SK-N-MC (cell line): ENCODE results near the gene ASTN2.

Experiments
- DNase-seq: peaks from one replicate; pipeline ENCODE4 v3.0.0-alpha.2; 2011; ENCODE audit warnings: low read depth, low spot score
- H3K27ac ChIP-seq: fragments of 200-600 bp; sonication (generic); 2 replicates; pipeline ENCODE4 v1.5.1; 2016; ENCODE audit warnings: mixed run types
- H3K36me3 ChIP-seq: fragments of 200-600 bp; sonication (generic); 2 replicates; pipeline ENCODE4 v1.6.1; 2017; ENCODE audit warnings: antibody characterized with exemption, low read length, mixed read lengths; ENCODE audit not compliant: insufficient read depth
- H3K4me3 ChIP-seq: fragments of 200-600 bp; sonication (generic); 2 replicates; pipeline ENCODE4 v1.5.1; 2016
- H3K9ac ChIP-seq: fragments of 200-600 bp; sonication (generic); 2 replicates; pipeline ENCODE4 v1.8.0; 2017; ENCODE audit warnings: mixed run types, mixed read lengths; ENCODE audit not compliant: insufficient read length
- H3K9me3 ChIP-seq: fragments of 200-600 bp; sonication (generic); 2 replicates; pipeline ENCODE4 v1.6.1; 2017; ENCODE audit warnings: low read depth, mild to moderate bottlenecking, antibody characterized with exemption, low read length, moderate library complexity, mixed read lengths
- EZH2 ChIP-seq: fragments of 200-600 bp; sonication (generic); IDR thresholded peaks from one replicate; pipeline ENCODE4 v1.6.1; 2017; ENCODE audit warnings: antibody characterized with exemption
- FOXP2 ChIP-seq: optimal IDR thresholded peaks from 2 replicates; pipeline ENCODE3; 2011; ENCODE audit warnings: mild to moderate bottlenecking, moderate library complexity; ENCODE audit not compliant: insufficient read depth; ENCODE audit errors: extremely low read length, control extremely low read depth
- POLR2AphosphoS5 ChIP-seq: IDR thresholded peaks from 2 replicates; pipeline ENCODE4 v1.6.1; 2012; ENCODE audit warnings: mild to moderate bottlenecking, low read depth, low read length, borderline replicate concordance

Gene ASTN2

GRCh38 chr9:116617389-116617788 lies 797.5 kb downstream of the ASTN2 start:
- Histone ChIP-seq H3K27ac (no peak overlapping the region), H3K36me3 (no peaks in the 10 kb centered on the region), H3K4me3 (no peak overlapping the region), H3K9ac (no peak overlapping the region), H3K9me3 (no peaks in the 10 kb centered on the region)
- no peak for TF ChIP-seq EZH2
- TF ChIP-seq FOXP2 = no peak
- TF ChIP-seq POLR2AphosphoS5 = no peak
- DNase-seq = no peak

- TF ChIP-seq POLR2AphosphoS5 (no peak), EZH2 (no peak)
- Histone ChIP-seq H3K27ac (no peak overlapping the region), H3K4me3 (no peak overlapping the region)
Observed at GRCh38 chr9:116616304-116616914, 798.4 kb downstream of the ASTN2 start.

GRCh38 chr9:116608064-116608463 lies 806.8 kb downstream of the ASTN2 start:
- Histone ChIP-seq H3K27ac (no peak overlapping the region), H3K9me3 (no peaks in the 10 kb centered on the region), H3K36me3 (no peaks in the 10 kb centered on the region), H3K9ac (no peak overlapping the region), H3K4me3 (no peak overlapping the region)
- DNase-seq = no peak
- TF ChIP-seq POLR2AphosphoS5 (no peak), EZH2 (no peak), FOXP2 (no peak)

More at GRCh38 chr9:116616304-116616914, 798.4 kb downstream of the ASTN2 start:
- Histone ChIP-seq H3K36me3 (no peaks in the 10 kb centered on the region), H3K9me3 (no peaks in the 10 kb centered on the region), H3K9ac (no peak overlapping the region)
- no peak for DNase-seq

- Histone ChIP-seq H3K9ac (no peak overlapping the region), H3K36me3 (no peaks in the 10 kb centered on the region), H3K27ac (no peak overlapping the region), H3K4me3 (no peak overlapping the region), H3K9me3 (no peaks in the 10 kb centered on the region)
- TF ChIP-seq POLR2AphosphoS5 = no peak
- no peak for TF ChIP-seq FOXP2
- TF ChIP-seq EZH2 = no peak
- no peak for DNase-seq
Observed at GRCh38 chr9:116605904-116606341, 808.9 kb downstream of the ASTN2 start.

- TF ChIP-seq FOXP2 = no peak
- TF ChIP-seq POLR2AphosphoS5 = no peak
- TF ChIP-seq EZH2 = no peak
- no peak for DNase-seq
- no peak overlapping the region for H3K27ac ChIP-seq
- H3K9me3 ChIP-seq = no peaks in the 10 kb centered on the region
- no peaks in the 10 kb centered on the region for H3K36me3 ChIP-seq
- H3K4me3 ChIP-seq = no peak overlapping the region
- no peak overlapping the region for H3K9ac ChIP-seq
Observed at GRCh38 chr9:116605060-116605459, 809.8 kb downstream of the ASTN2 start.

GRCh38 chr9:116604251-116604650 lies 810.6 kb downstream of the ASTN2 start:
- H3K9me3 ChIP-seq = no peaks in the 10 kb centered on the region
- DNase-seq = no peak
- H3K36me3 ChIP-seq = no peaks in the 10 kb centered on the region
- H3K9ac ChIP-seq = no peak overlapping the region
- no peak overlapping the region for H3K27ac ChIP-seq
- H3K4me3 ChIP-seq = no peak overlapping the region
- TF ChIP-seq FOXP2 = no peak
- no peak for TF ChIP-seq EZH2
- no peak for TF ChIP-seq POLR2AphosphoS5

GRCh38 chr9:116599342-116599884 lies 815.4 kb downstream of the ASTN2 start:
- Histone ChIP-seq H3K27ac (no peak overlapping the region), H3K36me3 (no peaks in the 10 kb centered on the region), H3K4me3 (no peak overlapping the region), H3K9me3 (no peaks in the 10 kb centered on the region), H3K9ac (no peak overlapping the region)
- TF ChIP-seq POLR2AphosphoS5 (no peak), FOXP2 (no peak), EZH2 (no peak)
- DNase-seq = no peak

GRCh38 chr9:116596646-116597045 lies 818.2 kb downstream of the ASTN2 start:
- DNase-seq = no peak
- H3K36me3 ChIP-seq = no peaks in the 10 kb centered on the region
- TF ChIP-seq EZH2 = no peak
- no peak for TF ChIP-seq FOXP2
- TF ChIP-seq POLR2AphosphoS5 = no peak
- no peaks in the 10 kb centered on the region for H3K9me3 ChIP-seq
- no peak overlapping the region for H3K4me3 ChIP-seq
- no peak overlapping the region for H3K9ac ChIP-seq
- H3K27ac ChIP-seq = no peak overlapping the region

- no peak for TF ChIP-seq POLR2AphosphoS5
- TF ChIP-seq EZH2 = no peak
- TF ChIP-seq FOXP2 = no peak
- no peaks in the 10 kb centered on the region for H3K9me3 ChIP-seq
- H3K9ac ChIP-seq = no peak overlapping the region
- H3K27ac ChIP-seq = no peak overlapping the region
- H3K4me3 ChIP-seq = no peak overlapping the region
- H3K36me3 ChIP-seq = no peaks in the 10 kb centered on the region
- no peak for DNase-seq
Observed at GRCh38 chr9:116594547-116594946, 820.3 kb downstream of the ASTN2 start.

- H3K36me3 ChIP-seq = no peaks in the 10 kb centered on the region
- no peak overlapping the region for H3K27ac ChIP-seq
- TF ChIP-seq FOXP2 (no peak), POLR2AphosphoS5 (no peak), EZH2 (no peak)
- no peak overlapping the region for H3K4me3 ChIP-seq
- H3K9me3 ChIP-seq = no peaks in the 10 kb centered on the region
- no peak overlapping the region for H3K9ac ChIP-seq
- DNase-seq = no peak
Observed at GRCh38 chr9:116592970-116593369, 821.9 kb downstream of the ASTN2 start.
